Colonic mucosa (tissue), 4 donors: Measurements from ENCODE around the gene LHX5. TPM values are rescaled to one million over a fixed set of nuclear protein-coding genes. Genes with fewer than 3 reads are reported as not detected.

ENCODE experiments used
- DNase-seq: peaks from one replicate; pipeline ENCODE4 v3.0.0-alpha.2; 2020
- H3K27ac ChIP-seq: fragments of 200-600 bp; one replicate; pipeline ENCODE4 v1.8.0; 2021
- H3K27me3 ChIP-seq: fragments of 200-600 bp; one replicate; pipeline ENCODE4 v1.8.0; 2021
- H3K36me3 ChIP-seq: fragments of 200-600 bp; one replicate; pipeline ENCODE4 v1.8.0; 2021
- H3K4me1 ChIP-seq: fragments of 200-600 bp; one replicate; pipeline ENCODE4 v1.8.0; 2021; ENCODE audit warnings: mild to moderate bottlenecking
- H3K4me3 ChIP-seq: fragments of 200-600 bp; one replicate; pipeline ENCODE4 v1.8.0; 2021
- H3K9ac ChIP-seq, 2 donors: one replicate each; pipeline ENCODE4 v1.7.0; 2013; ENCODE audit warnings: control low read depth in 2 of 2, low read depth in 2 of 2, low read length in 2 of 2
- H3K9me3 ChIP-seq: fragments of 200-600 bp; one replicate; pipeline ENCODE4 v1.8.0; 2021
- CTCF ChIP-seq: fragments of 200-600 bp; IDR thresholded peaks from one replicate; pipeline ENCODE4 v1.8.0; 2022; ENCODE audit warnings: antibody characterized with exemption, mild to moderate bottlenecking
- intact Hi-C: fragments of 100-400 bp; cut with DNase I; formaldehyde crosslinking; loops from one replicate; pipeline ENCODE4 v1.14.1; 2022
- total RNA-seq, 2 donors: library from RNA; stranded (reverse); fragmentation: NEBNext Ultra II Directional in 1 of 2; extraction: Animal tissue kit (Norgen Biotek cat#: 25700) in 1 of 2; gene quantifications; one replicate each; pipeline ENCODE4 v1.2.1, GENCODE V29; 2021
- donor health status: healthy.
- donor health status: DM: no; HTN: no; CAD: no.
- donor health status: DM: no; HTN: no; CAD: no.

LHX5 gene
- total RNA-seq, 2 donors from 2014 or later = not detected

- no peak for DNase-seq
- Histone ChIP-seq H3K4me3 (peak overlapping the region; percentile 29), H3K9me3 (no peaks in the 10 kb centered on the region), H3K4me1 (no peaks in the 10 kb centered on the region), H3K36me3 (no peaks in the 10 kb centered on the region), H3K27ac (no peak overlapping the region), H3K9ac (no peak overlapping the region), H3K27me3 (peaks cover 100% of the 10 kb centered on the region)
- intact Hi-C loops = no loop called here
- no peak for TF ChIP-seq CTCF
Observed at GRCh38 chr12:113467142-113467501, 4.5 kb downstream of the LHX5 start.

- H3K27ac ChIP-seq = no peak overlapping the region
- intact Hi-C loops = no loop called here
- no peak for TF ChIP-seq CTCF
- H3K9me3 ChIP-seq = no peaks in the 10 kb centered on the region
- peaks cover 98% of the 10 kb centered on the region for H3K27me3 ChIP-seq
- H3K36me3 ChIP-seq = no peaks in the 10 kb centered on the region
- H3K4me1 ChIP-seq = no peaks in the 10 kb centered on the region
- DNase-seq = no peak
- H3K4me3 ChIP-seq = peak overlapping the region; percentile 29
- no peak overlapping the region for H3K9ac ChIP-seq
Observed at GRCh38 chr12:113466454-113467141, 5.1 kb downstream of the LHX5 start.

GRCh38 chr12:113465808-113466453 lies 5.7 kb downstream of the LHX5 start:
- intact Hi-C loops = no loop called here

GRCh38 chr12:113464852-113465719 lies 6.6 kb downstream of the LHX5 start:
- intact Hi-C loops = loop anchor here (5.0 kb wide), 1 partner anchor 447 kb away; no protein-coding TSS in a partner anchor
- Histone ChIP-seq H3K27me3 (peaks cover 83% of the 10 kb centered on the region), H3K9me3 (no peaks in the 10 kb centered on the region), H3K4me3 (no peak overlapping the region), H3K27ac (no peak overlapping the region), H3K36me3 (no peaks in the 10 kb centered on the region), H3K9ac (no peak overlapping the region), H3K4me1 (no peaks in the 10 kb centered on the region)
- no peak for DNase-seq
- TF ChIP-seq CTCF = no peak

More at GRCh38 chr12:113465808-113466453, 5.7 kb downstream of the LHX5 start:
- no peak overlapping the region for H3K9ac ChIP-seq
- no peak overlapping the region for H3K27ac ChIP-seq
- no peaks in the 10 kb centered on the region for H3K9me3 ChIP-seq
- no peak for TF ChIP-seq CTCF
- peaks cover 92% of the 10 kb centered on the region for H3K27me3 ChIP-seq
- no peak overlapping the region for H3K4me3 ChIP-seq
- DNase-seq = no peak
- no peaks in the 10 kb centered on the region for H3K36me3 ChIP-seq
- H3K4me1 ChIP-seq = no peaks in the 10 kb centered on the region

GRCh38 chr12:113464452-113464775 lies 7.3 kb downstream of the LHX5 start:
- no peak overlapping the region for H3K4me3 ChIP-seq
- intact Hi-C loops = loop anchor here (5.0 kb wide), 1 partner anchor 448 kb away; no protein-coding TSS in a partner anchor

More at GRCh38 chr12:113464452-113464775, 7.3 kb downstream of the LHX5 start:
- Histone ChIP-seq H3K9me3 (no peaks in the 10 kb centered on the region), H3K36me3 (no peaks in the 10 kb centered on the region), H3K9ac (no peak overlapping the region), H3K27ac (no peak overlapping the region), H3K4me1 (no peaks in the 10 kb centered on the region), H3K27me3 (peaks cover 76% of the 10 kb centered on the region)
- no peak for TF ChIP-seq CTCF
- no peak for DNase-seq
